Measurements from ENCODE around the gene SCN3A. TPM values are rescaled to one million over a fixed set of nuclear protein-coding genes. Genes with fewer than 3 reads are reported as not detected.

Gene SCN3A
- total RNA-seq, 5 donors from 2014 or later (not counting 1 experiment from before 2014, with no cell fraction given) = 0.06 to 0.48 (median 0.30) TPM

DNA sequence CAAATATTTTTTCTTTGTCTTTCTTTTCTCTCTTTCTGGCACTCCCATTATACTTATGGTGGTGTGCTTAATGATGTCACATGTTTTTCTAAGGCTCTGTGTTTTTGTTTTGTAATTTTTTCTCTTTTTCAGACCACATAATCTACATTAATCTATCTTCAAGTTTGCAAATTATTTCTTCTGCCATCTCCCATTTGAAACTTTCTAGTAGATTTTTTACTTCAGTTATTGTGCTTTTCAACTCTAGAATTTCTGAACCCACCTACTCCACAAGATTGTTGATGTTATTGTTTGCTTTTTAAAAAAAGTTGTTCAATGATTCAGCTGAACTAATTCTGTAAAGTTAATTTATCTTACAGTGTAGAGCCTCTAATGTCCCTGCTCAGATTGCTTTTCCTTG, 121.4 kb downstream of the SCN3A start:
- H3K27me3 ChIP-seq (replicated peaks in 1 of 2; ENCODE audit: control insufficient read depth in 2 of 2, extremely low read depth in 1 of 2, insufficient read depth in 2 of 2, low read length in 1 of 2) = no peaks in the 10 kb centered on the region
- H3K27ac ChIP-seq (ENCODE audit: low read length) = no peak overlapping the region
- ChIA-PET POLR2A (no interaction called here), CTCF (no interaction called here)
- no peaks in the 10 kb centered on the region for H3K27me3 Mint-ChIP-seq
- ATAC-seq (replicated peaks in 1 of 4) (no peak), DNase-seq (no peak)
- H3K36me3 ChIP-seq (ENCODE audit: control insufficient read depth in 2 of 2, extremely low read depth in 1 of 2, insufficient read depth in 1 of 2, low read length in 1 of 2) = no peaks in the 10 kb centered on the region
- no peak overlapping the region for H3K4me3 ChIP-seq (ENCODE audit: control insufficient read depth in 1 of 2, extremely low read depth in 1 of 2, low read length in 1 of 2)
- H3K9me3 Mint-ChIP-seq = peaks cover 9 to 18% (median 14%) of the 10 kb centered on the region in 3 donors
- no peaks in the 10 kb centered on the region for H3K4me1 ChIP-seq (ENCODE audit: control insufficient read depth in 1 of 2, extremely low read depth in 1 of 2, insufficient read depth in 2 of 2, low read length in 2 of 2)
- no peak overlapping the region for H3K27ac Mint-ChIP-seq
- H3K4me1 Mint-ChIP-seq = no peaks in the 10 kb centered on the region
- no peak overlapping the region for H3K4me3 Mint-ChIP-seq
- H3K36me3 Mint-ChIP-seq = no peaks in the 10 kb centered on the region
- no peaks in the 10 kb centered on the region for H3K9me3 ChIP-seq

DNA sequence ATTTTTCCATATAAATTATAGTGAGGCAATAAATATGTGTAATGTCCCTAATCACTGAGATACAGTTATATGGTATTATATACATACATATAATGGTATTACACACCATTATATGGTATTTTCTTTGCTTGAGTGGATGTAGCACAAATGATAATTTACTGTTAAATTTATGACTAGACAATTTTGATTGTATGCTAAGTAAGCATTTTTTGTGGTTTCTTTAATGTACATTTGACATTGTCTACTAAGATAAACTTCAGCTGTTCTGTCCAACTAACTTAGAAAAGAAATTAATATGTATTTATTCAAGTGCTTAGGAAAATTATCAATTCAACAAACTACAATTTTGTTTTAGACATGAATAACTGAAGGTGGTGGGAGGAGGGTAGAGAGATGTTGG, 122.6 kb downstream of the SCN3A start:
- CTCF ChIA-PET = no interaction called here

DNA sequence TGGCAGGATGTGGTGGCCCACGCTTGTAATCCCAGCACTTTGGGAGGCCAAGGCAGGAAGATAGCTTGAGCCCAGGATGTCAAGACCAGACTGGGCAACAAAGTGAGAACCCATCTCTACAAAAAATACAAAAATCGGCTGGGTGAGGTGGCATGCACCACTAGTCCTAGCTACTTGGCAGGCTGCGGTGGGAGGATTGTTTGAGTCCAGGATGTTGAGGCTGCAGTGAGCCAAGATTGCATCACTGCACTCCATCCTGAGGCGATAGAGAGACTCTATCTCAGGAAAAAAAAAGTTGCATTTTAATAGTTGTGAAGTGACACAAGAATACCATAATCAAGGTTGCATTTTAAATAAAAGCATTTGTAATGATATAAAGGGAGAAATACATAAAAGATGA, 124.4 kb downstream of the SCN3A start:
- WGBS (ENCODE audit: insufficient coverage) = 100% methylated on average over 2 of the region's 4 CpGs
- Histone ChIP-seq H3K36me3 (ENCODE audit: control insufficient read depth in 2 of 2, extremely low read depth in 1 of 2, insufficient read depth in 1 of 2, low read length in 1 of 2) (no peaks in the 10 kb centered on the region), H3K27ac (ENCODE audit: low read length) (no peak overlapping the region), H3K9me3 (no peaks in the 10 kb centered on the region), H3K27me3 (replicated peaks in 1 of 2; ENCODE audit: control insufficient read depth in 2 of 2, extremely low read depth in 1 of 2, insufficient read depth in 2 of 2, low read length in 1 of 2) (no peaks in the 10 kb centered on the region), H3K4me3 (ENCODE audit: control insufficient read depth in 1 of 2, extremely low read depth in 1 of 2, low read length in 1 of 2) (no peak overlapping the region), H3K4me1 (ENCODE audit: control insufficient read depth in 1 of 2, extremely low read depth in 1 of 2, insufficient read depth in 2 of 2, low read length in 2 of 2) (no peaks in the 10 kb centered on the region)
- H3K27me3 Mint-ChIP-seq = no peaks in the 10 kb centered on the region
- POLR2A ChIA-PET = no interaction called here
- CTCF ChIA-PET = no interaction called here
- H3K9me3 Mint-ChIP-seq = peaks cover 12 to 18% (median 14%) of the 10 kb centered on the region in 3 donors
- no peaks in the 10 kb centered on the region for H3K4me1 Mint-ChIP-seq
- DNase-seq = no peak
- no peak overlapping the region for H3K4me3 Mint-ChIP-seq
- no peaks in the 10 kb centered on the region for H3K36me3 Mint-ChIP-seq
- H3K27ac Mint-ChIP-seq = no peak overlapping the region
- no peak for ATAC-seq (replicated peaks in 1 of 4)

More for the DNA sequence above, 122.6 kb downstream of the SCN3A start:
- H3K27me3 ChIP-seq (replicated peaks in 1 of 2; ENCODE audit: control insufficient read depth in 2 of 2, extremely low read depth in 1 of 2, insufficient read depth in 2 of 2, low read length in 1 of 2) = no peaks in the 10 kb centered on the region
- no peaks in the 10 kb centered on the region for H3K4me1 ChIP-seq (ENCODE audit: control insufficient read depth in 1 of 2, extremely low read depth in 1 of 2, insufficient read depth in 2 of 2, low read length in 2 of 2)
- Mint-ChIP-seq H3K27me3 (no peaks in the 10 kb centered on the region), H3K4me1 (no peaks in the 10 kb centered on the region), H3K27ac (no peak overlapping the region), H3K9me3 (peaks cover 9 to 18% (median 14%) of the 10 kb centered on the region in 3 donors), H3K36me3 (no peaks in the 10 kb centered on the region), H3K4me3 (no peak overlapping the region)
- DNase-seq = no peak
- no peaks in the 10 kb centered on the region for H3K9me3 ChIP-seq
- H3K4me3 ChIP-seq (ENCODE audit: control insufficient read depth in 1 of 2, extremely low read depth in 1 of 2, low read length in 1 of 2) = no peak overlapping the region
- no peak for ATAC-seq (replicated peaks in 1 of 4)
- H3K27ac ChIP-seq (ENCODE audit: low read length) = no peak overlapping the region
- POLR2A ChIA-PET = no interaction called here
- no peaks in the 10 kb centered on the region for H3K36me3 ChIP-seq (ENCODE audit: control insufficient read depth in 2 of 2, extremely low read depth in 1 of 2, insufficient read depth in 1 of 2, low read length in 1 of 2)

DNA sequence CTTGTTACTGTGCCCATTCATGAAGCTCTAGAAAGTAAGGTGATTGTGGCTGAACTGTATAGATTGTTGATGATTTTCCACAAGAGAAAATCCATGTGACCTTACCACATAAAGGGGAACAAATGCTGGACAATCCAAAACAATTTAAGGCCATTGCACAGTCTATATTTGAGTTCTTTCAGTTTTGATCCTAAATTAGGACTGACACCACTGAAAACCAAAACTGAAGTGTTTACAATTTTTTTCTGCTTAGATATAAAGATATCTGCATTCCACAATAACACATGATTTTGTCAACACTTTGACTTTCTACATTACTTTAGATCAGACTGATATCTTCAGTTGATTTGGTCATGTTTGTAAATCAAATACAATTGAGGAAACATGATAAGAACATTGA, 124.9 kb downstream of the SCN3A start:
- H3K4me3 ChIP-seq (ENCODE audit: control insufficient read depth in 1 of 2, extremely low read depth in 1 of 2, low read length in 1 of 2) = no peak overlapping the region
- H3K9me3 ChIP-seq = no peaks in the 10 kb centered on the region
- H3K27ac Mint-ChIP-seq = no peak overlapping the region
- H3K4me3 Mint-ChIP-seq = no peak overlapping the region
- H3K27me3 Mint-ChIP-seq = no peaks in the 10 kb centered on the region
- H3K4me1 ChIP-seq (ENCODE audit: control insufficient read depth in 1 of 2, extremely low read depth in 1 of 2, insufficient read depth in 2 of 2, low read length in 2 of 2) = no peaks in the 10 kb centered on the region
- H3K27me3 ChIP-seq (replicated peaks in 1 of 2; ENCODE audit: control insufficient read depth in 2 of 2, extremely low read depth in 1 of 2, insufficient read depth in 2 of 2, low read length in 1 of 2) = no peaks in the 10 kb centered on the region
- no peaks in the 10 kb centered on the region for H3K36me3 ChIP-seq (ENCODE audit: control insufficient read depth in 2 of 2, extremely low read depth in 1 of 2, insufficient read depth in 1 of 2, low read length in 1 of 2)
- POLR2A ChIA-PET = no interaction called here
- ATAC-seq (replicated peaks in 1 of 4) (no peak), DNase-seq (no peak)
- H3K9me3 Mint-ChIP-seq = peaks cover 10 to 13% (median 12%) of the 10 kb centered on the region in 3 donors
- no peaks in the 10 kb centered on the region for H3K4me1 Mint-ChIP-seq
- H3K27ac ChIP-seq (ENCODE audit: low read length) = no peak overlapping the region
- CTCF ChIA-PET = no interaction called here
- no peaks in the 10 kb centered on the region for H3K36me3 Mint-ChIP-seq

DNA sequence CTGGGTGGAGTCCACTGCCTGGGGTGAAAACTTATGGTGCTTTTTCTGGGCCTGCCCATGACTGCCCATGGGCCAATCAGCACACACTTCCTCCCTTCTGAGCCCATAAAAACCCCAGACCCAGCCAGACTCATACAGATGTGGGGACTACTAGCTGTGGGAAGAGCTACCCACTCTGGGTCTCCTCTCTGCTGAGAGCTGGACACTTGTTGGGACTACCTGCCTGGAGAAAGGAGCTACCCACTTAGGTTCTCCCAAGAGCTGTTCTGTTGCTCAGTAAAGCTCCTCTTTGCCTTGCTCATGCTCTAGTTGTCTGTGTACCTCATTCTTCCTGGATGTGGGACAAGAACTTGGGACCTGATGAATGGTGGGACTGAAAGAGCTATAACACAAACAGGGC, 129.0 kb downstream of the SCN3A start:
- H3K27ac Mint-ChIP-seq = no peak overlapping the region
- no peaks in the 10 kb centered on the region for H3K4me1 ChIP-seq (ENCODE audit: control insufficient read depth in 1 of 2, extremely low read depth in 1 of 2, insufficient read depth in 2 of 2, low read length in 2 of 2)
- no peaks in the 10 kb centered on the region for H3K9me3 ChIP-seq
- no peak overlapping the region for H3K27ac ChIP-seq (ENCODE audit: low read length)
- DNase-seq (no peak), ATAC-seq (replicated peaks in 1 of 4) (no peak)
- H3K36me3 ChIP-seq (ENCODE audit: control insufficient read depth in 2 of 2, extremely low read depth in 1 of 2, insufficient read depth in 1 of 2, low read length in 1 of 2) = no peaks in the 10 kb centered on the region
- no peak overlapping the region for H3K4me3 ChIP-seq (ENCODE audit: control insufficient read depth in 1 of 2, extremely low read depth in 1 of 2, low read length in 1 of 2)
- H3K4me3 Mint-ChIP-seq = no peak overlapping the region
- H3K36me3 Mint-ChIP-seq = no peaks in the 10 kb centered on the region
- H3K9me3 Mint-ChIP-seq = peaks cover 0 to 3% (median 0%) of the 10 kb centered on the region in 3 donors
- POLR2A ChIA-PET = no interaction called here
- CTCF ChIA-PET = no interaction called here
- no peaks in the 10 kb centered on the region for H3K27me3 ChIP-seq (replicated peaks in 1 of 2; ENCODE audit: control insufficient read depth in 2 of 2, extremely low read depth in 1 of 2, insufficient read depth in 2 of 2, low read length in 1 of 2)
- H3K4me1 Mint-ChIP-seq = no peaks in the 10 kb centered on the region
- peaks cover 3 to 9% of the 10 kb centered on the region in 2 donors for H3K27me3 Mint-ChIP-seq

DNA sequence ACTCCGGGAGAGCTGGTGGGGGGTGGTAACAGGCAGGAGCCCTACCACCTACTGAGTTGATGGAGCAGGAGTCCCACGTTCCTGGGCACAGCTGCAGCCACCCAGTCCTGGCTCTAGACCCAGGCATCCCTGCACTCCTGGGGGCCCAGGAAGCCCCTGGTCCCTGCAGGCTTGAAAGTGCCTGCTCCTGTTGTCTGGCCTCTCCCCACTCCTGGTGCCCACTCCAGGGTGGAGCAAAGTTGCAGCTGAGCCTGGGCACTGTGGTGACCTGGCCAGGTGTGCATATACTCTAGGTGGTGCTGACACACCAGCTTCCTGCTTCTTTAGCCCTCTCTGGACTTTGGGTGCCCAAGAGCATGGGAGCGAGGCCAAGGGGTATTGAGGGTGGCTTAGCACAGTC, 129.5 kb downstream of the SCN3A start:
- no peak overlapping the region for H3K27ac ChIP-seq (ENCODE audit: low read length)
- no peak for DNase-seq
- Mint-ChIP-seq H3K27me3 (peaks cover 3 to 9% of the 10 kb centered on the region in 2 donors), H3K4me3 (no peak overlapping the region), H3K36me3 (no peaks in the 10 kb centered on the region), H3K9me3 (peaks cover 0 to 3% (median 0%) of the 10 kb centered on the region in 3 donors), H3K4me1 (no peaks in the 10 kb centered on the region), H3K27ac (no peak overlapping the region)
- no peaks in the 10 kb centered on the region for H3K36me3 ChIP-seq (ENCODE audit: control insufficient read depth in 2 of 2, extremely low read depth in 1 of 2, insufficient read depth in 1 of 2, low read length in 1 of 2)
- ChIA-PET POLR2A (no interaction called here), CTCF (no interaction called here)
- H3K4me3 ChIP-seq (ENCODE audit: control insufficient read depth in 1 of 2, extremely low read depth in 1 of 2, low read length in 1 of 2) = no peak overlapping the region
- H3K27me3 ChIP-seq (replicated peaks in 1 of 2; ENCODE audit: control insufficient read depth in 2 of 2, extremely low read depth in 1 of 2, insufficient read depth in 2 of 2, low read length in 1 of 2) = no peaks in the 10 kb centered on the region
- H3K4me1 ChIP-seq (ENCODE audit: control insufficient read depth in 1 of 2, extremely low read depth in 1 of 2, insufficient read depth in 2 of 2, low read length in 2 of 2) = no peaks in the 10 kb centered on the region
- 66% methylated on average over 2 of the region's 3 CpGs for WGBS (ENCODE audit: insufficient coverage)
- no peak for ATAC-seq (replicated peaks in 1 of 4)
- H3K9me3 ChIP-seq = no peaks in the 10 kb centered on the region

DNA sequence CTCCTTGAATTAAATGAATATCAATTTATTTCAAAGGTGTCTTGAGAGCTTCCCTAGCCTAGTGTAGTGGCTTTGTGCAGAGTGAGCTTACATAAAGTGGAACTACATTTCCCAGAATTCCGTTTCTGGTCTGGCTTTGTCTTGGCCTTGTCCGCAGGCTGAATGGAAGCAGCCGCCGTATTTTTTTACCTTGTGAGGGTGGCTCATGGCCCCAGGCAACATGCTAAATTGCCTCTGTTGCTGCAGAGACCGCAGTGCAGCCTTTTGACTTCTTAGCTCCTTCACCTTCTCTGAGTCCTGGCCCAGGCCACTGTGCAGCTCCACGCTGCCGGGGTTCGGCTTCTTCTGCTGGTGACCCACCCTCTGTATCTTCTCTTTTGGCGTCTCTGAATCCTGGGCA, 133.8 kb downstream of the SCN3A start:
- WGBS (ENCODE audit: insufficient coverage) = 83% methylated on average over 7 of the region's 9 CpGs
- ChIA-PET CTCF (no interaction called here), POLR2A (no interaction called here)
- Mint-ChIP-seq H3K36me3 (no peaks in the 10 kb centered on the region), H3K27me3 (peaks cover 10 to 13% of the 10 kb centered on the region in 2 donors), H3K9me3 (peaks cover 0 to 3% (median 0%) of the 10 kb centered on the region in 3 donors), H3K4me1 (peaks cover 0 to 3% (median 0%) of the 10 kb centered on the region in 3 donors), H3K27ac (no peak overlapping the region), H3K4me3 (no peak overlapping the region)
- H3K27ac ChIP-seq (ENCODE audit: low read length) = no peak overlapping the region
- H3K9me3 ChIP-seq = no peaks in the 10 kb centered on the region
- H3K27me3 ChIP-seq (replicated peaks in 1 of 2; ENCODE audit: control insufficient read depth in 2 of 2, extremely low read depth in 1 of 2, insufficient read depth in 2 of 2, low read length in 1 of 2) = no peaks in the 10 kb centered on the region
- no peak overlapping the region for H3K4me3 ChIP-seq (ENCODE audit: control insufficient read depth in 1 of 2, extremely low read depth in 1 of 2, low read length in 1 of 2)
- no peak for ATAC-seq (replicated peaks in 1 of 4)
- H3K36me3 ChIP-seq (ENCODE audit: control insufficient read depth in 2 of 2, extremely low read depth in 1 of 2, insufficient read depth in 1 of 2, low read length in 1 of 2) = no peaks in the 10 kb centered on the region
- H3K4me1 ChIP-seq (ENCODE audit: control insufficient read depth in 1 of 2, extremely low read depth in 1 of 2, insufficient read depth in 2 of 2, low read length in 2 of 2) = peaks cover 0 to 2% of the 10 kb centered on the region in 2 experiments
- no peak for DNase-seq

Measured in T-cell (primary cell).